WTC11 (cell line): ENCODE measurements around the gene SND1. TPM values are rescaled to one million over a fixed set of nuclear protein-coding genes. Genes with fewer than 3 reads are reported as not detected.

Source experiments
- ATAC-seq: fragments of 200-7000 bp; cut with Tn5 transposase; 2 replicates; pipeline ENCODE4 v1.10.0; 2021; ENCODE audit warnings: mild to moderate bottlenecking, moderate library complexity
- CTCF ChIA-PET: fragments of 300-600 bp; sonication (Branson Sonifier 250); formaldehyde crosslinking; loops from one replicate; lab custom pipeline; 2021; ENCODE audit warnings: antibody characterized with exemption; lab: Charles Lee
- POLR2A ChIA-PET: fragments of 350-600 bp; sonication (Branson Sonifier 250); formaldehyde crosslinking; loops from one replicate; lab custom pipeline; 2021; ENCODE audit warnings: antibody characterized with exemption; lab: Charles Lee
- DNase-seq: peaks from one replicate; pipeline ENCODE4 v3.0.0; 2021; ENCODE audit warnings: low spot score
- H3K27ac Mint-ChIP-seq: 2 replicates; pipeline ENCODE4 v1.8.0; 2021; ENCODE audit warnings: mixed read lengths
- H3K27me3 Mint-ChIP-seq: 2 replicates; pipeline ENCODE4 v1.8.0; 2021; ENCODE audit warnings: low read depth, mild to moderate bottlenecking, moderate library complexity, mixed read lengths
- H3K36me3 Mint-ChIP-seq: 2 replicates; pipeline ENCODE4 v1.8.0; 2021; ENCODE audit warnings: mixed read lengths
- H3K4me1 Mint-ChIP-seq: 2 replicates; pipeline ENCODE4 v1.8.0; 2022; ENCODE audit warnings: mixed read lengths
- H3K4me3 Mint-ChIP-seq: 2 replicates; pipeline ENCODE4 v1.8.0; 2021; ENCODE audit warnings: mild to moderate bottlenecking, moderate library complexity, mixed read lengths
- H3K9me3 Mint-ChIP-seq: 2 replicates; pipeline ENCODE4 v1.8.0; 2021; ENCODE audit warnings: mixed read lengths
- ETV6 ChIP-seq: sonication (generic); formaldehyde crosslinking; IDR thresholded peaks from 2 replicates; pipeline ENCODE4 v1.8.1; 2022; ENCODE audit warnings: mild to moderate bottlenecking, missing genetic modification reagents
- GABPB1 ChIP-seq: sonication (generic); formaldehyde crosslinking; IDR thresholded peaks from 2 replicates; pipeline ENCODE4 v1.8.1; 2023; ENCODE audit warnings: mild to moderate bottlenecking, missing genetic modification reagents
- GTF2I ChIP-seq: fragments of 250-450 bp; sonication (Bioruptor Pico); conservative IDR thresholded peaks from 2 replicates; pipeline ENCODE4 v1.4.0; 2021; ENCODE audit warnings: mild to moderate bottlenecking
- HMGA2 ChIP-seq: fragments of 250-450 bp; sonication (Bioruptor Pico); IDR thresholded peaks from 2 replicates; pipeline ENCODE4 v1.4.0; 2021; ENCODE audit warnings: mild to moderate bottlenecking, moderate library complexity
- JUN ChIP-seq: sonication (generic); formaldehyde crosslinking; IDR thresholded peaks from 2 replicates; pipeline ENCODE4 v1.8.0; 2023; ENCODE audit warnings: mild to moderate bottlenecking, missing genetic modification reagents
- MYBL2 ChIP-seq: sonication (generic); formaldehyde crosslinking; IDR thresholded peaks from 2 replicates; pipeline ENCODE4 v1.8.1; 2023; ENCODE audit warnings: mild to moderate bottlenecking, moderate library complexity, missing genetic modification reagents
- NFYB ChIP-seq: sonication (generic); formaldehyde crosslinking; conservative IDR thresholded peaks from 2 replicates; pipeline ENCODE4 v1.8.0; 2022; ENCODE audit warnings: low read depth, missing genetic modification reagents
- NR1H2 ChIP-seq: sonication (generic); formaldehyde crosslinking; IDR thresholded peaks from 2 replicates; pipeline ENCODE4 v1.9.0; 2021; ENCODE audit warnings: mild to moderate bottlenecking, moderate library complexity, missing genetic modification reagents
- NR3C1 ChIP-seq: sonication (generic); formaldehyde crosslinking; conservative IDR thresholded peaks from 2 replicates; pipeline ENCODE4 v1.8.1; 2023; ENCODE audit warnings: low read depth, mild to moderate bottlenecking, missing genetic modification reagents
- OVOL2 ChIP-seq: fragments of 250-450 bp; sonication (Bioruptor Pico); IDR thresholded peaks from 2 replicates; pipeline ENCODE4 v1.9.0; 2021; ENCODE audit warnings: mild to moderate bottlenecking, borderline replicate concordance
- PRRX2 ChIP-seq: fragments of 250-450 bp; sonication (Bioruptor Pico); IDR thresholded peaks from 2 replicates; pipeline ENCODE4 v1.8.0; 2021; ENCODE audit warnings: mild to moderate bottlenecking
- SMAD4 ChIP-seq: sonication (generic); formaldehyde crosslinking; IDR thresholded peaks from 2 replicates; pipeline ENCODE4 v1.8.0; 2022; ENCODE audit warnings: mild to moderate bottlenecking, missing genetic modification reagents
- TCF7 ChIP-seq: sonication (generic); formaldehyde crosslinking; IDR thresholded peaks from 2 replicates; pipeline ENCODE4 v1.8.0; 2022; ENCODE audit warnings: mild to moderate bottlenecking, low read depth, missing genetic modification reagents, moderate library complexity
- ZBTB21 ChIP-seq: sonication (generic); formaldehyde crosslinking; IDR thresholded peaks from 2 replicates; pipeline ENCODE4 v1.8.1; 2023; ENCODE audit warnings: mild to moderate bottlenecking, missing genetic modification reagents, borderline replicate concordance
- ZNF138 ChIP-seq: sonication (generic); formaldehyde crosslinking; conservative IDR thresholded peaks from 2 replicates; pipeline ENCODE4 v1.8.1; 2022; ENCODE audit warnings: mild to moderate bottlenecking, moderate library complexity, missing genetic modification reagents
- ZNF232 ChIP-seq: sonication (generic); formaldehyde crosslinking; IDR thresholded peaks from 2 replicates; pipeline ENCODE4 v1.8.0; 2022; ENCODE audit warnings: mild to moderate bottlenecking, missing genetic modification reagents
- ZNF317 ChIP-seq: sonication (generic); formaldehyde crosslinking; IDR thresholded peaks from 2 replicates; pipeline ENCODE4 v1.8.1; 2023; ENCODE audit warnings: low read depth, mild to moderate bottlenecking, moderate library complexity, missing genetic modification reagents, borderline replicate concordance
- ZNF396 ChIP-seq: fragments of 250-450 bp; sonication (Bioruptor Pico); IDR thresholded peaks from 2 replicates; pipeline ENCODE4 v1.8.0; 2021; ENCODE audit warnings: mild to moderate bottlenecking, moderate library complexity, borderline replicate concordance
- total RNA-seq: library from RNA; stranded (reverse); gene quantifications from 3 replicates; pipeline ENCODE4 v1.2.3, GENCODE V29; 2021
- TF ChIP-seq, protein P1 (sequence below): sonication (generic); formaldehyde crosslinking; IDR thresholded peaks from 2 replicates; pipeline ENCODE4 v1.8.0; 2022; ENCODE audit warnings: mild to moderate bottlenecking, missing genetic modification reagents
- TF ChIP-seq, protein P2 (sequence below): sonication (generic); formaldehyde crosslinking; IDR thresholded peaks from 2 replicates; pipeline ENCODE4 v1.8.0; 2023; ENCODE audit warnings: mild to moderate bottlenecking, missing genetic modification reagents
- TF ChIP-seq, protein P3 (sequence below): sonication (generic); formaldehyde crosslinking; IDR thresholded peaks from 2 replicates; pipeline ENCODE4 v1.8.0; 2022; ENCODE audit warnings: mild to moderate bottlenecking, missing genetic modification reagents
- TF ChIP-seq, protein P4 (sequence below): sonication (generic); formaldehyde crosslinking; IDR thresholded peaks from 2 replicates; pipeline ENCODE4 v1.8.1; 2023; ENCODE audit warnings: mild to moderate bottlenecking, missing genetic modification reagents
- TF ChIP-seq, protein P5 (sequence below): fragments of 250-450 bp; sonication (Bioruptor Pico); conservative IDR thresholded peaks from 2 replicates; pipeline ENCODE4 v1.9.0; 2021; ENCODE audit warnings: mild to moderate bottlenecking
- TF ChIP-seq, protein P6 (sequence below): sonication (generic); formaldehyde crosslinking; IDR thresholded peaks from 2 replicates; pipeline ENCODE4 v1.8.1; 2022; ENCODE audit warnings: missing genetic modification reagents, borderline replicate concordance
- TF ChIP-seq, protein P7 (sequence below): sonication (generic); formaldehyde crosslinking; IDR thresholded peaks from 2 replicates; pipeline ENCODE4 v1.8.1; 2023; ENCODE audit warnings: mild to moderate bottlenecking, missing genetic modification reagents

Gene SND1
- total RNA-seq, 1 experiment from 2014 or later = 261 TPM

DNA sequence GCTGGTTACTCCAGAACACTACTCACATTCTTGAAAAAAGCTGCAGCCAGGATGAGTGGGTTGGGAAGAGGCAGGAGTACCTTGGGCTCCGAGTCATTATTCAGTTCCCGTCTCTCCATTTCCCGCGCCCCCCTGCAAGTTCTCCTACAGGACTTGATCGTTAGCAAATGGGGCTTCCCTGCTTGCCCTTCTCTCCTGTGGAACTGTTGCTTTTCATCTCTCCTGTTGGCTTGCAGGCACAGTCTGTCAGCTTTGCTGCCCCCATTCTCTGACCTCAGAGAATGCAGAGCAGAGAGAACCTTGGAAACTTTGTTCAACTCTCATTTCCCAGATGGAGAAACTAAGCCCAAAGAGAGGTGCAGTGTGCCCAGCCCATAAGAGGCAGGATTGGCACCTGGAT lies 414.9 kb downstream of the SND1 start:
- TF ChIP-seq ZNF317 (no peak), MYBL2 (no peak), GTF2I (no peak), JUN (no peak), ZNF396 (CRISPR knock-in tag) (no peak), GABPB1 (CRISPR knock-in tag) (no peak), NFYB (no peak), NR3C1 (CRISPR knock-in tag) (no peak), OVOL2 (no peak), ZBTB21 (CRISPR knock-in tag) (no peak), ZNF232 (CRISPR knock-in tag) (no peak), HMGA2 (CRISPR knock-in tag) (no peak), SMAD4 (CRISPR knock-in tag) (no peak), ZNF138 (no peak)
- TF ChIP-seq, protein P1, sequence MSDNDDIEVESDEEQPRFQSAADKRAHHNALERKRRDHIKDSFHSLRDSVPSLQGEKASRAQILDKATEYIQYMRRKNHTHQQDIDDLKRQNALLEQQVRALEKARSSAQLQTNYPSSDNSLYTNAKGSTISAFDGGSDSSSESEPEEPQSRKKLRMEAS = no peak
- TF ChIP-seq, protein P2, sequence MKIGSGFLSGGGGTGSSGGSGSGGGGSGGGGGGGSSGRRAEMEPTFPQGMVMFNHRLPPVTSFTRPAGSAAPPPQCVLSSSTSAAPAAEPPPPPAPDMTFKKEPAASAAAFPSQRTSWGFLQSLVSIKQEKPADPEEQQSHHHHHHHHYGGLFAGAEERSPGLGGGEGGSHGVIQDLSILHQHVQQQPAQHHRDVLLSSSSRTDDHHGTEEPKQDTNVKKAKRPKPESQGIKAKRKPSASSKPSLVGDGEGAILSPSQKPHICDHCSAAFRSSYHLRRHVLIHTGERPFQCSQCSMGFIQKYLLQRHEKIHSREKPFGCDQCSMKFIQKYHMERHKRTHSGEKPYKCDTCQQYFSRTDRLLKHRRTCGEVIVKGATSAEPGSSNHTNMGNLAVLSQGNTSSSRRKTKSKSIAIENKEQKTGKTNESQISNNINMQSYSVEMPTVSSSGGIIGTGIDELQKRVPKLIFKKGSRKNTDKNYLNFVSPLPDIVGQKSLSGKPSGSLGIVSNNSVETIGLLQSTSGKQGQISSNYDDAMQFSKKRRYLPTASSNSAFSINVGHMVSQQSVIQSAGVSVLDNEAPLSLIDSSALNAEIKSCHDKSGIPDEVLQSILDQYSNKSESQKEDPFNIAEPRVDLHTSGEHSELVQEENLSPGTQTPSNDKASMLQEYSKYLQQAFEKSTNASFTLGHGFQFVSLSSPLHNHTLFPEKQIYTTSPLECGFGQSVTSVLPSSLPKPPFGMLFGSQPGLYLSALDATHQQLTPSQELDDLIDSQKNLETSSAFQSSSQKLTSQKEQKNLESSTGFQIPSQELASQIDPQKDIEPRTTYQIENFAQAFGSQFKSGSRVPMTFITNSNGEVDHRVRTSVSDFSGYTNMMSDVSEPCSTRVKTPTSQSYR = no peak
- TF ChIP-seq, protein P3, sequence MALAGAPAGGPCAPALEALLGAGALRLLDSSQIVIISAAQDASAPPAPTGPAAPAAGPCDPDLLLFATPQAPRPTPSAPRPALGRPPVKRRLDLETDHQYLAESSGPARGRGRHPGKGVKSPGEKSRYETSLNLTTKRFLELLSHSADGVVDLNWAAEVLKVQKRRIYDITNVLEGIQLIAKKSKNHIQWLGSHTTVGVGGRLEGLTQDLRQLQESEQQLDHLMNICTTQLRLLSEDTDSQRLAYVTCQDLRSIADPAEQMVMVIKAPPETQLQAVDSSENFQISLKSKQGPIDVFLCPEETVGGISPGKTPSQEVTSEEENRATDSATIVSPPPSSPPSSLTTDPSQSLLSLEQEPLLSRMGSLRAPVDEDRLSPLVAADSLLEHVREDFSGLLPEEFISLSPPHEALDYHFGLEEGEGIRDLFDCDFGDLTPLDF (CRISPR knock-in tag) = no peak
- TF ChIP-seq, protein P4, sequence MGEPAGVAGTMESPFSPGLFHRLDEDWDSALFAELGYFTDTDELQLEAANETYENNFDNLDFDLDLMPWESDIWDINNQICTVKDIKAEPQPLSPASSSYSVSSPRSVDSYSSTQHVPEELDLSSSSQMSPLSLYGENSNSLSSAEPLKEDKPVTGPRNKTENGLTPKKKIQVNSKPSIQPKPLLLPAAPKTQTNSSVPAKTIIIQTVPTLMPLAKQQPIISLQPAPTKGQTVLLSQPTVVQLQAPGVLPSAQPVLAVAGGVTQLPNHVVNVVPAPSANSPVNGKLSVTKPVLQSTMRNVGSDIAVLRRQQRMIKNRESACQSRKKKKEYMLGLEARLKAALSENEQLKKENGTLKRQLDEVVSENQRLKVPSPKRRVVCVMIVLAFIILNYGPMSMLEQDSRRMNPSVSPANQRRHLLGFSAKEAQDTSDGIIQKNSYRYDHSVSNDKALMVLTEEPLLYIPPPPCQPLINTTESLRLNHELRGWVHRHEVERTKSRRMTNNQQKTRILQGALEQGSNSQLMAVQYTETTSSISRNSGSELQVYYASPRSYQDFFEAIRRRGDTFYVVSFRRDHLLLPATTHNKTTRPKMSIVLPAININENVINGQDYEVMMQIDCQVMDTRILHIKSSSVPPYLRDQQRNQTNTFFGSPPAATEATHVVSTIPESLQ (CRISPR knock-in tag) = no peak
- TF ChIP-seq, protein P5, sequence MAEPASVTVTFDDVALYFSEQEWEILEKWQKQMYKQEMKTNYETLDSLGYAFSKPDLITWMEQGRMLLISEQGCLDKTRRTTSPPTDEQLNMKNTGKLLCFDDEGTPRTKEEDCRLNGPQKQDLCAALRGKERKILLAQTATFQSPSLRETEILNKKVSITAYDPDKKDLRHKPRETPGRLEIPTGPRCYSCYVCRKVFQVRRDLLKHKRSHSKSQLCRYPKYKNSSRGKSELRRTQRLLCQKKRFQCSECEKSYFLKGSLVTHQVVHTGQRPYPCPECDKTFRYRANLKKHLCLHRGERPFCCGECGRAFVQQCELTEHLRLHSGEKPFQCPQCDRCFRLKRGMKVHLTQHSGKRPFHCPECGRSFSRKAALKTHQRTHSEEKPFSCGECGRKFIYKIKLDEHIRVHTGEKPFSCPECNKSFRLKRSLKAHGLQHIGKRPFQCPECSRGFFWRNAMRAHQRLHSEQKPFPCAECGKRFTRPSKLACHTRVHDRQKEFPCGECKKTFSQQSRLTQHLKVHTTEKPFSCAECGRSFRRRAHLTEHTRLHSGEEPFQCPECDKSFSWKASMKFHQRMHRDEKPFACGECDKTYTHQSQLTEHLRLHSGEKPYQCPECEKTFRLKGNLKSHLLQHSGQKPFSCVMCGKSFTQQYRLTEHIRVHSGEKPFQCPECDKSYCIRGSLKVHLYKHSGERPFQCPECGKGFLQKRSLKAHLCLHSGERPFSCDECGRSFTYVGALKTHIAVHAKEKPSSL (CRISPR knock-in tag) = no peak
- Mint-ChIP-seq H3K36me3 (no peaks in the 10 kb centered on the region), H3K27ac (no peak overlapping the region), H3K9me3 (no peaks in the 10 kb centered on the region), H3K4me1 (no peaks in the 10 kb centered on the region), H3K4me3 (no peak overlapping the region), H3K27me3 (no peaks in the 10 kb centered on the region)
- no peak for DNase-seq
- POLR2A ChIA-PET = no interaction called here
- peak; percentile 23; the same call in 1 of the 2 replicates for ATAC-seq
- CTCF ChIA-PET = interaction anchor here (0.9 to 1.3 kb wide), 4 partner anchors 30 to 145 kb away, joined by 3 to 5 read pairs (median 4); no protein-coding TSS in a partner anchor

DNA sequence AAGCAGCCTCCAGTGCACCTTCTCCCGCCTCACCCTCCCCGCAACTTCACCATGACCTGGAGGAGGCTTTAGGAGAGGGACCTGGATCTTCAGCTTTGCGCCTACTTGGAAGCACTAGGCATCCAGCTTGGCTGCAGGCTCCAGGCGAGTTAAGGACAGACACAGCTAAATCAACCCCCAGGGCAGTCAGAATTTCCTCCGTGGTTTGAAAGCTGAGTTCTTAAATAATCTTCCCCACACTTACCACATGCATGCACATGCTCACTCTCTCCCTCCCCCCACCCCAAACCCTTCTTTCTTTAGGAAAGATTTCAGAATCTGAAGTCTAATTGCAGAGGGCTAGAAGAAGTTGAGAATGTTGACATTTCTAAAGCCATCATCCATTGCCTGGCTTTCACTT lies 416.0 kb downstream of the SND1 start:
- Mint-ChIP-seq H3K9me3 (no peaks in the 10 kb centered on the region), H3K36me3 (no peaks in the 10 kb centered on the region), H3K4me3 (no peak overlapping the region), H3K27me3 (no peaks in the 10 kb centered on the region), H3K27ac (no peak overlapping the region), H3K4me1 (peaks cover 7% of the 10 kb centered on the region; the same call in 1 of the 2 replicates)
- ChIA-PET POLR2A (no interaction called here), CTCF (no interaction called here)
- DNase-seq (no peak), ATAC-seq (no peak)
- TF ChIP-seq, protein P6, sequence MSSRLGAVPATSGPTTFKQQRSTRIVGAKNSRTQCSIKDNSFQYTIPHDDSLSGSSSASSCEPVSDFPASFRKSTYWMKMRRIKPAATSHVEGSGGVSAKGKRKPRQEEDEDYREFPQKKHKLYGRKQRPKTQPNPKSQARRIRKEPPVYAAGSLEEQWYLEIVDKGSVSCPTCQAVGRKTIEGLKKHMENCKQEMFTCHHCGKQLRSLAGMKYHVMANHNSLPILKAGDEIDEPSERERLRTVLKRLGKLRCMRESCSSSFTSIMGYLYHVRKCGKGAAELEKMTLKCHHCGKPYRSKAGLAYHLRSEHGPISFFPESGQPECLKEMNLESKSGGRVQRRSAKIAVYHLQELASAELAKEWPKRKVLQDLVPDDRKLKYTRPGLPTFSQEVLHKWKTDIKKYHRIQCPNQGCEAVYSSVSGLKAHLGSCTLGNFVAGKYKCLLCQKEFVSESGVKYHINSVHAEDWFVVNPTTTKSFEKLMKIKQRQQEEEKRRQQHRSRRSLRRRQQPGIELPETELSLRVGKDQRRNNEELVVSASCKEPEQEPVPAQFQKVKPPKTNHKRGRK (CRISPR knock-in tag) = no peak
- TF ChIP-seq NR1H2 (no peak), TCF7 (CRISPR knock-in tag) (no peak), ETV6 (CRISPR knock-in tag) (no peak), PRRX2 (CRISPR knock-in tag) (no peak)
- TF ChIP-seq, protein P7, sequence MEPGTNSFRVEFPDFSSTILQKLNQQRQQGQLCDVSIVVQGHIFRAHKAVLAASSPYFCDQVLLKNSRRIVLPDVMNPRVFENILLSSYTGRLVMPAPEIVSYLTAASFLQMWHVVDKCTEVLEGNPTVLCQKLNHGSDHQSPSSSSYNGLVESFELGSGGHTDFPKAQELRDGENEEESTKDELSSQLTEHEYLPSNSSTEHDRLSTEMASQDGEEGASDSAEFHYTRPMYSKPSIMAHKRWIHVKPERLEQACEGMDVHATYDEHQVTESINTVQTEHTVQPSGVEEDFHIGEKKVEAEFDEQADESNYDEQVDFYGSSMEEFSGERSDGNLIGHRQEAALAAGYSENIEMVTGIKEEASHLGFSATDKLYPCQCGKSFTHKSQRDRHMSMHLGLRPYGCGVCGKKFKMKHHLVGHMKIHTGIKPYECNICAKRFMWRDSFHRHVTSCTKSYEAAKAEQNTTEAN (CRISPR knock-in tag) = no peak
